H9 (cell line): Measurements from ENCODE around the gene GNLY. TPM values are rescaled to one million over a fixed set of nuclear protein-coding genes. Genes with fewer than 3 reads are reported as not detected.

Source experiments
- DNase-seq: peaks from one replicate; pipeline ENCODE4 v3.0.0-alpha.2; 2017
- H2AFZ ChIP-seq: one replicate; pipeline ENCODE4 v1.6.1; 2013; ENCODE audit warnings: mild to moderate bottlenecking, low read length, control low read depth, moderate library complexity
- H2AK5ac ChIP-seq: 2 replicates; pipeline ENCODE4 v1.6.1; 2013; ENCODE audit warnings: low read length, control low read depth, mixed read lengths; ENCODE audit not compliant: insufficient read length
- H2BK120ac ChIP-seq: one replicate; pipeline ENCODE4 v1.6.1; 2013; ENCODE audit warnings: low read depth, mild to moderate bottlenecking, low read length, control low read depth, inconsistent platforms; ENCODE audit not compliant: poor library complexity, severe bottlenecking
- H2BK12ac ChIP-seq: 2 replicates; pipeline ENCODE4 v1.6.1; 2013; ENCODE audit warnings: low read length, control low read depth, mixed read lengths, low read depth; ENCODE audit not compliant: insufficient read length
- H2BK15ac ChIP-seq: 2 replicates; pipeline ENCODE4 v1.6.1; 2013; ENCODE audit warnings: low read depth, low read length, control low read depth
- H2BK20ac ChIP-seq: one replicate; pipeline ENCODE4 v1.6.1; 2013; ENCODE audit warnings: low read depth, mild to moderate bottlenecking, low read length, control low read depth, inconsistent platforms; ENCODE audit not compliant: poor library complexity, severe bottlenecking
- H2BK5ac ChIP-seq: 2 replicates; pipeline ENCODE4 v1.6.1; 2013; ENCODE audit warnings: low read length, control low read depth, mixed read lengths; ENCODE audit not compliant: insufficient read length
- H3K14ac ChIP-seq: 2 replicates; pipeline ENCODE4 v1.6.1; 2013; ENCODE audit warnings: low read length, control low read depth; ENCODE audit not compliant: insufficient read depth
- H3K18ac ChIP-seq: 2 replicates; pipeline ENCODE4 v1.6.1; 2013; ENCODE audit warnings: low read depth, mild to moderate bottlenecking, mixed read lengths, low read length, control low read depth; ENCODE audit not compliant: insufficient read length
- H3K23ac ChIP-seq: 2 replicates; pipeline ENCODE4 v1.6.1; 2013; ENCODE audit warnings: low read length, control low read depth, mixed read lengths, low read depth; ENCODE audit not compliant: insufficient read length
- H3K23me2 ChIP-seq: 2 replicates; pipeline ENCODE4 v1.6.1; 2013; ENCODE audit warnings: low read depth, mild to moderate bottlenecking, mixed read lengths, low read length, control low read depth; ENCODE audit not compliant: insufficient read length, poor library complexity, severe bottlenecking
- H3K27ac ChIP-seq: 2 replicates; pipeline ENCODE4 v1.5.1; 2013; ENCODE audit warnings: low read length, control low read depth, mixed read lengths, low read depth; ENCODE audit not compliant: insufficient read length
- H3K27me3 ChIP-seq: 2 replicates; pipeline ENCODE4 v1.6.1; 2013; ENCODE audit warnings: low read length, control low read depth, inconsistent platforms; ENCODE audit not compliant: insufficient read depth
- H3K4ac ChIP-seq: 2 replicates; pipeline ENCODE4 v1.6.1; 2013; ENCODE audit warnings: low read depth, mild to moderate bottlenecking, control low read depth, inconsistent platforms, low read length, moderate library complexity
- H3K4me1 ChIP-seq: 2 replicates; pipeline ENCODE4 v1.6.1; 2013; ENCODE audit warnings: low read length, control low read depth, inconsistent platforms; ENCODE audit not compliant: insufficient read depth
- H3K4me2 ChIP-seq: 2 replicates; pipeline ENCODE4 v1.6.1; 2013; ENCODE audit warnings: low read length, control low read depth, mixed read lengths; ENCODE audit not compliant: insufficient read length, insufficient read depth
- H3K56ac ChIP-seq: 2 replicates; pipeline ENCODE4 v1.6.1; 2013; ENCODE audit warnings: low read depth, mild to moderate bottlenecking, mixed read lengths, low read length, control low read depth; ENCODE audit not compliant: insufficient read length
- H3K79me1 ChIP-seq: 2 replicates; pipeline ENCODE4 v1.6.1; 2013; ENCODE audit warnings: low read depth, mild to moderate bottlenecking, moderate library complexity, low read length, control low read depth, inconsistent platforms; ENCODE audit not compliant: insufficient read depth, poor library complexity, severe bottlenecking
- H3K79me2 ChIP-seq: 2 replicates; pipeline ENCODE4 v1.6.1; 2013; ENCODE audit warnings: low read length, control low read depth, inconsistent platforms; ENCODE audit not compliant: insufficient read depth
- H3K9ac ChIP-seq: 2 replicates; pipeline ENCODE4 v1.6.1; 2013; ENCODE audit warnings: low read length, control low read depth, mixed read lengths; ENCODE audit not compliant: insufficient read length; ENCODE audit errors: extremely low read depth
- H3K9me3 ChIP-seq: one replicate; pipeline ENCODE4 v1.6.1; 2013; ENCODE audit warnings: low read depth, low read length, inconsistent platforms; ENCODE audit not compliant: control insufficient read depth
- H3T11ph ChIP-seq: one replicate; pipeline ENCODE4 v1.6.1; 2013; ENCODE audit warnings: mild to moderate bottlenecking, low read length, control low read depth, inconsistent platforms
- H4K20me1 ChIP-seq: one replicate; pipeline ENCODE4 v1.6.1; 2013; ENCODE audit not compliant: control insufficient read depth, insufficient read length, insufficient read depth
- H4K5ac ChIP-seq: 2 replicates; pipeline ENCODE4 v1.6.1; 2013; ENCODE audit warnings: low read depth, mild to moderate bottlenecking, mixed read lengths, low read length, control low read depth; ENCODE audit not compliant: insufficient read length
- H4K8ac ChIP-seq: replicated peaks from 2 replicates; pipeline ENCODE4 v1.6.1; 2013; ENCODE audit warnings: low read length, control low read depth, mixed read lengths, low read depth; ENCODE audit not compliant: insufficient read length
- H4K91ac ChIP-seq: 2 replicates; pipeline ENCODE4 v1.6.1; 2013; ENCODE audit warnings: low read depth, mild to moderate bottlenecking, moderate library complexity, mixed read lengths, low read length, control low read depth; ENCODE audit not compliant: insufficient read length
- H3K27ac Mint-ChIP-seq, 3 experiments: 2 replicates in 2 of 3; 3 replicates in 1 of 3; pipeline ENCODE4 v1.8.0; 2020 to 2021; ENCODE audit warnings: mixed read lengths in 3 of 3, mild to moderate bottlenecking in 1 of 3, moderate library complexity in 1 of 3
- H3K27me3 Mint-ChIP-seq: 2 replicates; pipeline ENCODE4 v1.8.0; 2021; ENCODE audit warnings: low read depth, mild to moderate bottlenecking, moderate library complexity, mixed read lengths
- H3K36me3 Mint-ChIP-seq, 3 experiments: 2 replicates in 2 of 3; 3 replicates in 1 of 3; pipeline ENCODE4 v1.8.0; 2020 to 2021; ENCODE audit warnings: low read depth in 3 of 3, mixed read lengths in 3 of 3; ENCODE audit not compliant: insufficient read depth in 1 of 3
- H3K4me1 Mint-ChIP-seq, 2 experiments: 2 replicates each; pipeline ENCODE4 v1.8.0; 2020; ENCODE audit warnings: mixed read lengths in 2 of 2
- H3K4me3 Mint-ChIP-seq, 2 experiments: 2 replicates in 1 of 2; 3 replicates in 1 of 2; pipeline ENCODE4 v1.8.0; 2020 to 2021; ENCODE audit warnings: mild to moderate bottlenecking in 2 of 2, mixed read lengths in 2 of 2, moderate library complexity in 1 of 2
- H3K9me3 Mint-ChIP-seq, 2 experiments: 2 replicates in 1 of 2; 3 replicates in 1 of 2; pipeline ENCODE4 v1.8.0; 2020; ENCODE audit warnings: mild to moderate bottlenecking in 2 of 2, mixed read lengths in 2 of 2, moderate library complexity in 1 of 2
- CTCF ChIP-seq: fragments of 200-600 bp; sonication (generic); conservative IDR thresholded peaks from 3 replicates; pipeline ENCODE4 v1.8.0; 2021; ENCODE audit warnings: antibody characterized with exemption, mild to moderate bottlenecking
- WGBS: extraction: QIAGEN DNeasy Blood & Tissue Kit; methylation state at CpG from one replicate; pipeline ENCODE4 v1.1.7; 2013; ENCODE audit warnings: missing lambda C conversion rate, low lambda C conversion rate, mixed read lengths; ENCODE audit not compliant: insufficient read length; ENCODE audit errors: extremely low coverage; 5-methylcytosine and 5-hydroxymethylcytosine counted together
- total RNA-seq: library from RNA; stranded (reverse); gene quantifications from 2 replicates; pipeline ENCODE4 v1.2.1, GENCODE V29; 2021

The GNLY gene
- total RNA-seq, 1 experiment from 2014 or later: not detected

DNA sequence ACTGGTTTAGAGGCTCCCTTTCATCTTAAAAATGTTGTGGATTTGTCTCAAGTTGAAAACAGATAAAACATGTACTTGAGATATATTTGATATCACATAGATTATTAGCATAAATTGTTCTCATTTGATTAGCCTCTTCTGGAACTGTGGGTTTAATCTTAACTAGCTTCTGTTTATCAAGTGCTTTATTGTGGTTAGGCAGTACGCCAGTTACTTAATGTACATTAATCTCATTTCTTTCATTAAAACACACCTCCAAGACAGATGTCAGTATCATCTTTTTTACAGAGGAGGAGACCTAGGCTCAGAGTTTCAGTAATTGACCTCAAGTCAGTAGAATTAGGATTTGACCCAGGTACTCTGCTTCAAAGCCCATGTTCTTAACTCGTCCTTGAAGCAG is 48.0 kb upstream of the GNLY start:
- H3K4ac ChIP-seq: no peak overlapping the region
- no peaks in the 10 kb centered on the region for H4K20me1 ChIP-seq
- DNase-seq: no peak
- H3K9me3 ChIP-seq: no peaks in the 10 kb centered on the region
- H3K36me3 Mint-ChIP-seq: peaks cover 47 to 91% (median 82%) of the 10 kb centered on the region in 3 experiments
- H2AK5ac ChIP-seq: no peak overlapping the region
- H2BK12ac ChIP-seq: no peak overlapping the region
- no peak overlapping the region for H3K4me3 Mint-ChIP-seq
- no peak overlapping the region for H3K27ac Mint-ChIP-seq
- no peak overlapping the region for H4K5ac ChIP-seq
- no peak overlapping the region for H4K91ac ChIP-seq
- no peaks in the 10 kb centered on the region for H3K4me1 ChIP-seq
- H3K23ac ChIP-seq: no peak overlapping the region
- H2BK15ac ChIP-seq: no peak overlapping the region
- H3K79me2 ChIP-seq: no peaks in the 10 kb centered on the region
- no peaks in the 10 kb centered on the region for H3K79me1 ChIP-seq
- WGBS: no CpG with 5 or more reads among the region's 2 CpGs
- no peak overlapping the region for H2AFZ ChIP-seq
- H3K18ac ChIP-seq: no peak overlapping the region
- no peaks in the 10 kb centered on the region for H3K9me3 Mint-ChIP-seq
- H3K4me2 ChIP-seq: no peak overlapping the region
- TF ChIP-seq CTCF: no peak
- no peaks in the 10 kb centered on the region; the same call in 1 of the 2 replicates for H3K27me3 Mint-ChIP-seq
- no peaks in the 10 kb centered on the region for H3K27me3 ChIP-seq
- H4K8ac ChIP-seq: no peak overlapping the region
- H2BK5ac ChIP-seq: no peak overlapping the region
- no peak overlapping the region for H3K14ac ChIP-seq
- no peak overlapping the region for H3K27ac ChIP-seq
- no peaks in the 10 kb centered on the region for H3K23me2 ChIP-seq
- no peak overlapping the region for H3T11ph ChIP-seq
- H2BK20ac ChIP-seq: no peak overlapping the region
- no peak overlapping the region for H2BK120ac ChIP-seq
- H3K56ac ChIP-seq: no peak overlapping the region
- no peaks in the 10 kb centered on the region for H3K4me1 Mint-ChIP-seq
- H3K9ac ChIP-seq: no peak overlapping the region
